Subcutaneous adipose tissue (tissue), 4 donors: ENCODE results near the gene LSM12. TPM values are rescaled to one million over a fixed set of nuclear protein-coding genes. Genes with fewer than 3 reads are reported as not detected.

ENCODE experiments used
- CTCF ChIP-seq: fragments of 450-650 bp; IDR thresholded peaks from one replicate; pipeline ENCODE4 v1.5.1; 2016; ENCODE audit warnings: low read depth, mild to moderate bottlenecking, control low read depth, antibody characterized with exemption, moderate library complexity
- total RNA-seq, 4 donors: library from RNA; depleted of rRNA; stranded (reverse); fragments of >200 nt; gene quantifications; one replicate each; pipeline ENCODE4 v1.1.0, GENCODE V29; 2016

The LSM12 gene
- total RNA-seq, 4 donors from 2014 or later, result 26.2 to 57.2 (median 29.1) TPM

GRCh38 chr17:44039829-44040635 lies 26.4 kb downstream of the LSM12 start:
- no peak for TF ChIP-seq CTCF

GRCh38 chr17:44038604-44039011 lies 27.9 kb downstream of the LSM12 start:
- TF ChIP-seq CTCF, result no peak

DNA sequence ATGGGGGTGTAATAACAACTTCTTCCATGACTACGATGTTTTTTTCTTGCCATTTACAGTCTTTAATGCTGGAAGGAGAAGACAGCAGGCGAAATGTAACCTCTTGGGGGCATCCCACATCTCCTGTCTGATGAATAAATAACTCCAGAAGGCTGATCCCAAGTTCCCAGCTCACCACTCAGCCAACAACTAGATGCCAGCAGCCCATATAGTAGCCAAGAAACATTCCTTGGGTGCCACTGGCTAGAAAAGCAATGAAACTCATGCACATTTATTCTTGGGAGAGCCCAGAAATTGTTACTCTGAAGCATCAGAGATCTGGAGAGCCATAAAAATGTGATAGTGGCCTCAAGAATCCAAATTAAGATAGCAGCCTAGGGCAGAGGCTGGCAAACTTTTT lies 29.0 kb downstream of the LSM12 start:
- TF ChIP-seq CTCF, result no peak

DNA sequence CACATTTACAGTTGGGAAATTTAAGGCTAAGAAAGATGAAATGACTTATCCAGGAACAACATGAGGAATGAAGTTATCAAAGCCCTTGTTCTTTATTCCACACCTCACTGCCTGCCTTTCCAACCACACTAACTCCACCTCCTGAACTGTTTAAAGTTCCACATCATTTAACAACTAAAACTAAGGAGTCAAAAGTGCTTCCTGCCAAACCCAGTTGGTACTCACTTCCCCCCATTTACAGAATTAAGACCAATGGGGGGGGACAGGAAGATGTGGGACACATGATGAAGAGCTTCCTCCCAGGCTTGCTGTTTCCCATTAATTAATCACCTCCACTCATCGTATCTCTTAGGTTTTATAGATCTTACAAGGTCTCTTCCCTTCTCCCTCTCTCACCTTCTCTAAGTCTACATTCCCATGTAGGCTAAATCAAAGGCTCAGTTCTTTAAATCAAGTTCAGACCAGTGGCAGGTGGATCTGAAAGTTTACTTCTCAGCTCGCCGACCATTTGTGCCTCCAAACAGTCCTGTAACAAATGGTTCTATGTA lies 32.5 kb downstream of the LSM12 start:
- no peak for TF ChIP-seq CTCF

DNA sequence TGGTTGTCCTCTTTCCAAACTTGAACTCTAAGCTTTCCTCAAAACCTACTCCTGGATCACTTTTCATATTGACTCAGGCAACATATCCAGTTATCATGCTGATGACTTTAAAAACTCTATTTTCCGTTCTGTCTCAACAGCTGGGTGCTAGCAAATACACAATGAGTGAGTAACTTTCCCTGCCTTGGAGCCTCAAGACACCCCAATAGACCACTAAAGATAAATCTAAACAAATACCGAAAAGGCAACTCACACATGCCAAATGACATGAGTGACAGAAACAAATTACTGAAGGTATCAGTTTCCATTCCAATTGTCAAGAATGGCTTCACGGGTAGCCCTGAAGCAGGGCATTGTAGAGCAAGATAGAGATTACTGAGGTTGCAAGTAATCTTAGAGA lies 36.0 kb downstream of the LSM12 start:
- TF ChIP-seq CTCF, result no peak

DNA sequence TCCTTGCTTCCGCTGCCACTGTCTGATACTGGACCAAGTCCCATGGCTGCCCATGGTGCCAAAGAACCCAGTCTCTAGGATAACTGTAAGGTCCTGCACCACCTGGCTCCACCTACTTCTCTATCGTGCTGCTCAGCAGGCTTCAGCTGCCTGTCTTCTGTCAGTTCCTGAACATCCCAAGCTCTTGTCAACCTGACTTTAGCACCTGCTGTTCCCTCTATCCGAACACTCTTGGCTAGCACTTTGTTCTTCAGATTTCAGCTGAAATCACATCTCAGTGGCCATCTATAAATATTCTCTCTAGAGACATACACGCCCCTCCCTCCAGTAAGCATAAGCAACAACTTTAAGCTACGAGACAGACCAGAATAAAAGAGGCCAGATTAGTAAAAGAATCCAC lies 36.7 kb downstream of the LSM12 start:
- TF ChIP-seq CTCF, result no peak

- no peak for TF ChIP-seq CTCF
These were observed 41.6 kb downstream of the LSM12 start for GRCh38 chr17:44024853-44025252.
